Heart left ventricle (tissue), 16 donors: ENCODE data around the gene MYLK3. TPM values are rescaled to one million over a fixed set of nuclear protein-coding genes. Genes with fewer than 3 reads are reported as not detected.

Experiments used
- ATAC-seq, 4 donors: fragments of 200-7000 bp; cut with Tn5 transposase; one replicate each; pipeline ENCODE4 v1.9.1; 2020 to 2022; ENCODE audit warnings: moderate library complexity in 4 of 4, mild to moderate bottlenecking in 3 of 4, moderate number of reproducible peaks in 1 of 4
- DNase-seq, 5 donors: peaks; one replicate each; pipeline ENCODE4 v3.0.0-alpha.2; 2020
- H3K27ac ChIP-seq, 12 donors: fragments of 200-600 bp; sonication (generic) in 4 of 12; one replicate each; pipeline versions ENCODE4 v1.5.0 to v1.8.0; 2016 to 2022; ENCODE audit warnings: mild to moderate bottlenecking in 2 of 12
- H3K27me3 ChIP-seq, 9 donors: fragments of 200-600 bp; sonication (generic) in 2 of 9; one replicate each; pipeline versions ENCODE4 v1.5.1 to v1.8.0; 2016 to 2022; ENCODE audit warnings: mild to moderate bottlenecking in 3 of 9
- H3K36me3 ChIP-seq, 9 donors: fragments of 200-600 bp; sonication (generic) in 2 of 9; one replicate each; pipeline versions ENCODE4 v1.5.0 to v1.8.0; 2018 to 2022; ENCODE audit warnings: mild to moderate bottlenecking in 2 of 9
- H3K4me1 ChIP-seq, 12 donors: fragments of 200-600 bp; sonication (generic) in 4 of 12; one replicate each; pipeline versions ENCODE4 v1.5.0 to v1.8.0; 2016 to 2022; ENCODE audit warnings: mild to moderate bottlenecking in 3 of 12
- H3K4me3 ChIP-seq, 12 donors: fragments of 200-600 bp; sonication (generic) in 4 of 12; one replicate each; pipeline versions ENCODE4 v1.5.0 to v1.8.0; 2017 to 2022; ENCODE audit warnings: mild to moderate bottlenecking in 9 of 12, moderate library complexity in 4 of 12
- H3K9me3 ChIP-seq, 12 donors: fragments of 200-600 bp; sonication (generic) in 4 of 12; one replicate each; pipeline versions ENCODE4 v1.5.0 to v1.8.0; 2016 to 2022; ENCODE audit warnings: mild to moderate bottlenecking in 1 of 12
- POLR2A ChIP-seq, 2 donors: fragments of 450-650 bp; IDR thresholded peaks; one replicate each; pipeline ENCODE4 v1.6.1; 2017; ENCODE audit warnings: antibody characterized with exemption in 2 of 2, mild to moderate bottlenecking in 2 of 2, moderate library complexity in 2 of 2
- WGBS, 4 donors: extraction: QIAGEN DNeasy Blood & Tissue Kit in 2 of 4; methylation state at CpG; one replicate each; pipeline versions ENCODE4 v1.1.5 to v1.1.7; 2013 to 2018; 5-methylcytosine and 5-hydroxymethylcytosine counted together
- intact Hi-C, 10 donors: fragments of 100-400 bp; cut with DNase I; formaldehyde crosslinking; loops; one replicate each; pipeline versions ENCODE4 v1.11.1 to v1.14.2; 2022
- polyA plus RNA-seq, 2 donors: library from polyadenylated mRNA; stranded (reverse); fragments of 200-250 nt; gene quantifications; one replicate each; pipeline ENCODE4 v1.2.3, GENCODE V29; 2013
- total RNA-seq, 9 donors: library from RNA; depleted of rRNA in 2 of 9; stranded (reverse); fragments of >200 nt in 2 of 9; fragmentation: NEBNext Ultra II Directional in 3 of 9; extraction: Animal tissue kit (Norgen Biotek cat#: 25700) in 3 of 9; gene quantifications; one replicate each; pipeline versions ENCODE4 v1.1.0 to v1.2.4, GENCODE V29; 2016 to 2023
- TF ChIP-seq, protein P1 (sequence below), 12 donors: fragments of 200-600 bp; sonication (generic) in 4 of 12; IDR thresholded peaks; one replicate each; pipeline versions ENCODE4 v1.5.0 to v1.8.0; 2018 to 2022; ENCODE audit warnings: antibody characterized with exemption in 12 of 12, mild to moderate bottlenecking in 5 of 12
- donor health status: ischemic (EF 13 %, LVEDD 7.1; RV severe dilation, severe dysfunction).
- donor health status: healthy with polysubstance abuse.
- donor health status: DM: no; HTN: yes; CAD: no.
- donor health status: DM: no; HTN: no; CAD: no.
- donor health status: ischemic (EF 25% LVEDD 6.9; RV normal size, moderate dysfunction).
- donor health status: ischemic (EF 25% LVEDD 5.7; RV mildly dilated, moderate dysfunction).
- donor health status: healthy.
- donor health status: DM: yes; HTN: yes; CAD: no.
- donor health status: ischemic (EF 35%, LVEDD 5.7; RV mildly dilated, moderate dysfunction).
- donor health status: nonischemic (EF 11% LVEDD 7.7; RV severe dilation, severe dysfunction).
- donor health status: DM: yes; HTN: yes; CAD: no.
- donor health status: PGD.
- donor health status: ischemic (EF 29% LVEDD 5.4; RV normal size, mild dysfunction).
- donor health status: nonischemic (EF 23%, LVEDD 6.1; RV moderate dilation, normal function).

MYLK3 gene
- total and polyA plus RNA-seq, 11 donors, result 76.4 to 374 (median 231) TPM

- Histone ChIP-seq H3K36me3 (peaks cover 0 to 96% (median 6%) of the 10 kb centered on the region in 9 donors), H3K4me1 (peaks cover 0 to 8% (median 0%) of the 10 kb centered on the region in 12 donors), H3K27me3 (no peaks in the 10 kb centered on the region), H3K9me3 (peaks cover 0 to 9% (median 0%) of the 10 kb centered on the region in 12 donors), H3K4me3 (no peak overlapping the region), H3K27ac (no peak overlapping the region)
- WGBS, 4 donors, result 68 to 76% (median 71%) methylated on average over 4 of the region's 4 CpGs
- no peak for TF ChIP-seq POLR2A (IDR thresholded peaks at IDR 0.05)
- TF ChIP-seq, protein P1, sequence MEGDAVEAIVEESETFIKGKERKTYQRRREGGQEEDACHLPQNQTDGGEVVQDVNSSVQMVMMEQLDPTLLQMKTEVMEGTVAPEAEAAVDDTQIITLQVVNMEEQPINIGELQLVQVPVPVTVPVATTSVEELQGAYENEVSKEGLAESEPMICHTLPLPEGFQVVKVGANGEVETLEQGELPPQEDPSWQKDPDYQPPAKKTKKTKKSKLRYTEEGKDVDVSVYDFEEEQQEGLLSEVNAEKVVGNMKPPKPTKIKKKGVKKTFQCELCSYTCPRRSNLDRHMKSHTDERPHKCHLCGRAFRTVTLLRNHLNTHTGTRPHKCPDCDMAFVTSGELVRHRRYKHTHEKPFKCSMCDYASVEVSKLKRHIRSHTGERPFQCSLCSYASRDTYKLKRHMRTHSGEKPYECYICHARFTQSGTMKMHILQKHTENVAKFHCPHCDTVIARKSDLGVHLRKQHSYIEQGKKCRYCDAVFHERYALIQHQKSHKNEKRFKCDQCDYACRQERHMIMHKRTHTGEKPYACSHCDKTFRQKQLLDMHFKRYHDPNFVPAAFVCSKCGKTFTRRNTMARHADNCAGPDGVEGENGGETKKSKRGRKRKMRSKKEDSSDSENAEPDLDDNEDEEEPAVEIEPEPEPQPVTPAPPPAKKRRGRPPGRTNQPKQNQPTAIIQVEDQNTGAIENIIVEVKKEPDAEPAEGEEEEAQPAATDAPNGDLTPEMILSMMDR (IDR thresholded peaks at IDR 0.05), result no peak
- ATAC-seq (peak; percentile 32 to 58 (median 37)), DNase-seq (no peak)
- intact Hi-C loops, result no loop called here
Observed at GRCh38 chr16:46721885-46722284, 26.3 kb downstream of the MYLK3 start.

GRCh38 chr16:46720619-46721018, 27.5 kb downstream of the MYLK3 start:
- intact Hi-C loops, result no loop called here
- 93 to 100% (median 98%) methylated on average over 2 of the region's 2 CpGs for WGBS, 4 donors

DNA sequence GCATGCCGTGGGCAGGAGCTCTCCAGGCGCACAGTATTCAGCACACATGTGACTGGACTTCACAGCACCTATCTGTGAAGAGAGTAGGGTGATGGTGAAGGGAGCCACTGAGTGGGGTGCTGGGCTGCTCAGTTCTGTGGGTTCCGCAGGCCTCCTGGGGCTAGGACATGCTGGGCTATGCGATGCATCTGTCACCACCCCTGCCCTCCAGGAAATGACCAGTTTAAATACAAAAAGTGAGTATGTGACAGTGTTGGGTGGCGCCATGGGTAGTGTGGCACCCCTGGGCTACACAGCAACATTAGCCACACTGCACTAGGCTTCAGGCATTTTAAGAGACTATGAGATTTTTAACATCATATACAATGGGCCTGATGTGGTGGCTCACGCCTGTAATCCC, 28.6 kb downstream of the MYLK3 start:
- no peak overlapping the region for H3K27ac ChIP-seq
- H3K4me1 ChIP-seq, result peaks cover 0 to 25% (median 7%) of the 10 kb centered on the region in 12 donors
- no peaks in the 10 kb centered on the region for H3K9me3 ChIP-seq
- no peak overlapping the region for H3K4me3 ChIP-seq
- 82 to 87% (median 85%) methylated on average over 6 of the region's 6 CpGs for WGBS, 4 donors
- ATAC-seq (no peak), DNase-seq (no peak)
- intact Hi-C loops, result no loop called here
- TF ChIP-seq, protein P1 (IDR thresholded peaks at IDR 0.05), result no peak
- no peak for TF ChIP-seq POLR2A (IDR thresholded peaks at IDR 0.05)
- H3K36me3 ChIP-seq, result peaks cover 0 to 79% (median 6%) of the 10 kb centered on the region in 9 donors
- H3K27me3 ChIP-seq, result no peaks in the 10 kb centered on the region

More at GRCh38 chr16:46720619-46721018, 27.5 kb downstream of the MYLK3 start:
- DNase-seq (no peak), ATAC-seq (no peak)
- Histone ChIP-seq H3K27ac (no peak overlapping the region), H3K4me3 (no peak overlapping the region), H3K36me3 (peaks cover 0 to 90% (median 6%) of the 10 kb centered on the region in 9 donors), H3K9me3 (peaks cover 0 to 3% (median 0%) of the 10 kb centered on the region in 12 donors), H3K27me3 (no peaks in the 10 kb centered on the region), H3K4me1 (peaks cover 0 to 14% (median under 1%) of the 10 kb centered on the region in 12 donors)
- TF ChIP-seq, protein P1 (IDR thresholded peaks at IDR 0.05), result no peak
- TF ChIP-seq POLR2A (IDR thresholded peaks at IDR 0.05), result no peak

DNA sequence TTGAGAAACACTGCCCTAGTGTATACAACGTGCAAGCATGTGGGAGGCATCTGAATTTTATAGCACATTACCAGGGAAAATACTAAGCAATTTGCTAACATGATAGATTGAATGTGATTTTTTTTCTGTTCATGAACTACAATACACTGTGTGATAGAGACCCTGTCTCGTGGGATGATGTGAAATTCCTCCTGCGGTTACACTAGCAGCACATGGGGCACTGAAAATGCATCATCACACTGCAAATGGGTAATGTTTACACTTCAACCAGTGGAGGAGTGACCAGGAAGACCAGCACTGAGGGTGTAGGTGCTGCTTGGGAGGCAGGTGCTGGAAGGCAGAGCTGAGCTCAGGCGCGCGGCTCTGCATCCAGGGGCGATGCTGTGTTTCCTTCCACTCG, 29.9 kb downstream of the MYLK3 start:
- DNase-seq (no peak), ATAC-seq (no peak)
- no peak overlapping the region for H3K4me3 ChIP-seq
- H3K9me3 ChIP-seq, result no peaks in the 10 kb centered on the region
- WGBS, 4 donors, result 74 to 81% (median 77%) methylated on average over 8 of the region's 8 CpGs
- intact Hi-C loops, result no loop called here
- H3K4me1 ChIP-seq, result peaks cover 0 to 38% (median 12%) of the 10 kb centered on the region in 12 donors
- no peaks in the 10 kb centered on the region for H3K27me3 ChIP-seq
- TF ChIP-seq, protein P1 (IDR thresholded peaks at IDR 0.05), result no peak
- no peak overlapping the region for H3K27ac ChIP-seq
- peaks cover 0 to 66% (median 6%) of the 10 kb centered on the region in 9 donors for H3K36me3 ChIP-seq
